Subcutaneous abdominal adipose tissue (tissue), 5 donors: Measurements from ENCODE around the gene HOXB7.

Experiments
- H3K27ac ChIP-seq: one replicate; pipeline ENCODE4 v1.7.0; 2013; ENCODE audit warnings: low read depth, mild to moderate bottlenecking, inconsistent platforms, low read length, moderate library complexity
- H3K27me3 ChIP-seq, 5 donors: one replicate each; pipeline ENCODE4 v1.7.0; 2013; ENCODE audit warnings: low read length in 5 of 5, inconsistent platforms in 1 of 5; ENCODE audit not compliant: control insufficient read depth in 5 of 5, insufficient read depth in 4 of 5
- H3K36me3 ChIP-seq, 5 donors: one replicate each; pipeline ENCODE4 v1.7.0; 2013; ENCODE audit warnings: low read length in 5 of 5; ENCODE audit not compliant: control insufficient read depth in 5 of 5, insufficient read depth in 5 of 5
- H3K4me1 ChIP-seq, 5 donors: one replicate each; pipeline ENCODE4 v1.7.0; 2013; ENCODE audit warnings: low read length in 5 of 5, mild to moderate bottlenecking in 3 of 5, moderate library complexity in 1 of 5; ENCODE audit not compliant: control insufficient read depth in 5 of 5, insufficient read depth in 5 of 5
- H3K4me3 ChIP-seq, 5 donors: one replicate each; pipeline ENCODE4 v1.7.0; 2013; ENCODE audit warnings: low read length in 5 of 5, low read depth in 1 of 5
- H3K9ac ChIP-seq, 5 donors: one replicate each; pipeline ENCODE4 v1.7.0; 2013; ENCODE audit warnings: low read length in 5 of 5, mild to moderate bottlenecking in 4 of 5, moderate library complexity in 3 of 5
- H3K9me3 ChIP-seq, 5 donors: one replicate each; pipeline ENCODE4 v1.7.0; 2013; ENCODE audit warnings: low read length in 5 of 5; ENCODE audit not compliant: control insufficient read depth in 5 of 5
- donor health status: healthy.
- donor health status: healthy.
- donor health status: healthy.
- donor health status: healthy.
- donor health status: healthy.

HOXB7 gene

GRCh38 chr17:48636177-48637018 is 25.6 kb upstream of the HOXB7 start:
- Histone ChIP-seq H3K36me3 (no peaks in the 10 kb centered on the region), H3K4me3 (no peak overlapping the region), H3K4me1 (peaks cover 0 to 16% (median 10%) of the 10 kb centered on the region in 5 donors), H3K9me3 (no peaks in the 10 kb centered on the region), H3K27me3 (peaks cover 55 to 89% (median 64%) of the 10 kb centered on the region in 5 donors), H3K9ac (no peak overlapping the region), H3K27ac (no peak overlapping the region)

DNA sequence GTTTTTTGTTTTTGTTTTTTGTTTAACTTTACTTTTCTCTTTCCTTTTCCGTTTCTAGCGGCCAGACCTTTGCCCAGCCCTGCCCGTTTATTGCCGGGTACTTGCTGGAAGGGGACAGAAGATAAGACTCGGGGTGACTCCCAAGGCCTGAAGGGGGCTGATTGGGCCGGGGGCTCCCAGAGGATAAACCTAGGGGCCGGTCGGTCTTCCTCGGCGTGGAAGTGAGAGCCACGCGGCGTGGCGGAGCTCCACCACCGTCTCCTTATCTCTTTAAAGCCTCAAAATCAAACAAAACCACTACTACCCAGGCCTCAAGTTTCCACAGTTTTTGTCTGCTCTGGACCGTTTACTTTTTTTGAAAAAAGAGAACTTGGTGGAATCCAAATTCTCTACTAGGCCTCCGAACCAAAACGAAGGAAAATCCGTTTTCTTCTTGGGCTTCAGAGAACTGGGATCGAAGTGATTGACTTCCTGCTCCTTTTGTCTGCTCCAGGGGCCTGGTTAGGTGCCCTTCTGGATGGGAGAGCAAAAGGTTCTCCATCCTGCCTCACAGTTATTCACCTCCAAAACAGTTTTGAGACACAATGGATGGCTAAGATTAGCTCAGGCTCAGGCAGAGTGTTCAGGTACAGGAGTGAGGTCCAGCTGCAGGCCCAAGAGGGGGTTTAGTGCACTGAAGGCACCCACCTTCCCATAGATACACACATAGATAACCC is 23.8 kb upstream of the HOXB7 start:
- Histone ChIP-seq H3K9ac (no peak overlapping the region), H3K27me3 (peaks cover 59 to 87% (median 77%) of the 10 kb centered on the region in 5 donors), H3K4me3 (no peak overlapping the region), H3K27ac (no peak overlapping the region), H3K36me3 (no peaks in the 10 kb centered on the region), H3K9me3 (no peaks in the 10 kb centered on the region), H3K4me1 (peaks cover 0 to 16% (median 10%) of the 10 kb centered on the region in 5 donors)

DNA sequence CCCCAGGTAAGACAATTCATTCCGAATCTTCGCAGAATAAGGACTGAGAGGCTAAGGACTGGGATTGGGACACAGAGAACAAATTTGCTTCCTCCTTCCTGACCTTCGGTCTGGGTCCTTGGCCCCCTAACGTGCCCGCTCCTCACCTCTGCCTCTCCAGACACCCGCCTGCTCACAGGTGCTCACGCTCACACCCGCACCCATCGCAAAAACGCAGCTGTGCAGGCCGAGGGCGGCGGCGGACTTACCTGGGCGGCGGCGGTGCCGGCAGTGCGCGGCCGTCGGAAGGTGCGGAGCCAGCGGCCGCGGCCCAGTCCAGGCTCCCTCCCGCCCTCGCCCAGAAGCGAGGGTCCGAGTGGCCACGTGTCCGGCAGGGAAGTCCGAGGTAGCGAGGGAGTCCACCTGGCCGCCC is 22.5 kb upstream of the HOXB7 start:
- Histone ChIP-seq H3K4me3 (no peak overlapping the region), H3K9me3 (no peaks in the 10 kb centered on the region), H3K9ac (no peak overlapping the region)

DNA sequence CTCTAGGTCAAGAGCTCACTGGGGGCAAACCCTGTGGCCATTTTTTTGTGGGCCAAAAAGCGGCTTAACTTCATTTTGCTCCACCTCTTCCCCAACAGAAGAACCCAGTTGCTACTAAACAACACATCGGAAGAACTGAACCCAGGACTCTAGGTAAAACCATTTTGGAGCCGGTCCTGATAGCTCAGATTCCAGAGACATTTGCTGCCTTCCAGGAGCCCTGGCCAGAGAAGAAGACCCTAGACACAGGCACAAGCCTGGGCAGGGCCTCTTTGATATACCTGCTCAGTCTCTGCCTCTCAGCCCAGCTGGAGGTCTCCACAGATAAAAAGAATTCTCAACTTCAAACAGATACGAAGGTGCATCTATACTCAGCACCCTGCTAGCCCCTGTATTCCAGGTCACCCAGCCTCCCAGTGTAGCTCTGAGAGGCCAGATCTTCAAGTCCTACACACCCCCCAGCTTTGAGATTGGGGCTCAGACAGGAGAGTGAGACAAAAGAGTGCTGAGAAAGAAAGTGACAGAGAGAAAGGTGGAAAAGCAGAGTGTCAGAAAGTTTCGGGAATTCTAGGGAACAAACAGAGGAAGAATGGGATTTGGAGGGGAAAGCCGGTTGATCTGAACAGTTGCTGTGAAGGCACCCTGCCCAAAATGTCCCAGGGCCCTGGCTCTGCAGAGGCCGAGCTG is 21.9 kb upstream of the HOXB7 start:
- Histone ChIP-seq H3K4me1 (peaks cover 0 to 16% (median 10%) of the 10 kb centered on the region in 5 donors), H3K27ac (no peak overlapping the region), H3K9ac (no peak overlapping the region), H3K27me3 (peaks cover 65 to 88% (median 85%) of the 10 kb centered on the region in 5 donors), H3K36me3 (no peaks in the 10 kb centered on the region), H3K4me3 (no peak overlapping the region), H3K9me3 (no peaks in the 10 kb centered on the region)

More for the DNA sequence above, 22.5 kb upstream of the HOXB7 start:
- Histone ChIP-seq H3K27me3 (peaks cover 65 to 87% (median 80%) of the 10 kb centered on the region in 5 donors), H3K36me3 (no peaks in the 10 kb centered on the region), H3K4me1 (peaks cover 0 to 16% (median 10%) of the 10 kb centered on the region in 5 donors), H3K27ac (no peak overlapping the region)

GRCh38 chr17:48631693-48632578 is 21.1 kb upstream of the HOXB7 start:
- H3K36me3 ChIP-seq = no peaks in the 10 kb centered on the region
- no peak overlapping the region for H3K27ac ChIP-seq
- peaks cover 68 to 88% (median 86%) of the 10 kb centered on the region in 5 donors for H3K27me3 ChIP-seq

DNA sequence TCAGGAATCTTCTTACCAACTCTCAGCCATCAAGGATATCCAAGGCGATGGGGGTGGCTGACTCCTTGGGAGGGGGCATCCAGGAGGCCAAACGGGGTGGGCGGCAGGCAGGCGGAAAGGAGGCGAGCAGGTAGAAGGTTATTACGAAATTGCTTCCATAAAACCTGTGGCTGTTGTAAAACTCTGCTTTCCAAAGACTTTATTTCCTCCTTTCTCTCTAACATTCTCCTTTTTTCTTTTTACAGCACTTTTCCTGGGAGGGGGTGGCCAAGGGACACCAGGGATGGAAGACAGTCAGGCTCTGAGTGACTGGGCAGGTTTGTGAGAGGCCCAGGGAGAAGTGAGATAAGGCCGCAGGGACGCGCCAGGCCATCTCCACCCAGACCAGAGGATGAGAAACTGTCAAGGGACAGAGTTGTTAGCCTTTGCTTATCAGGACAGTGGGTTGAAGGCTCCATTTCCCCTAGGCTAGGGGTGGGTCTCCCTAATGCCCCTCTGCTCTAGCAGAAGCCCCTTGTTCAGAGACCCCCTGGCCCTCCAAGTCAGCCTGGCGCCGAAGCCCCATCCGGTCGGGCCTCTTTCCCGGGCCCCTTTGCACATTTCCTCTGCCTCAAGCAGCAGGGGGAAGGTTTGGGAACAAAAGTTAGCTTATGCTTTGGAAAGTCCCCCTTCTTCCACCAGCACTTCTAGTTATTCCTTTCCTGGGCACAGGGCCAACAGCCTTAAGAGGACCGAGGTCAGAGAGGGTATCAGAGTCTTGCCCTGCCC is 20.3 kb upstream of the HOXB7 start:
- no peak overlapping the region for H3K4me3 ChIP-seq
- no peak overlapping the region for H3K9ac ChIP-seq
- no peaks in the 10 kb centered on the region for H3K36me3 ChIP-seq
- no peaks in the 10 kb centered on the region for H3K9me3 ChIP-seq
- peaks cover 0 to 17% (median 11%) of the 10 kb centered on the region in 5 donors for H3K4me1 ChIP-seq
- peaks cover 72 to 91% (median 90%) of the 10 kb centered on the region in 5 donors for H3K27me3 ChIP-seq
- no peak overlapping the region for H3K27ac ChIP-seq

More at GRCh38 chr17:48631693-48632578, 21.1 kb upstream of the HOXB7 start:
- H3K4me3 ChIP-seq = no peak overlapping the region
- no peak overlapping the region for H3K9ac ChIP-seq
- peaks cover 0 to 17% (median 11%) of the 10 kb centered on the region in 5 donors for H3K4me1 ChIP-seq
- no peaks in the 10 kb centered on the region for H3K9me3 ChIP-seq

GRCh38 chr17:48630009-48630924 is 19.4 kb upstream of the HOXB7 start:
- no peak overlapping the region for H3K4me3 ChIP-seq
- no peak overlapping the region for H3K9ac ChIP-seq
- no peaks in the 10 kb centered on the region for H3K36me3 ChIP-seq
- H3K4me1 ChIP-seq = peaks cover 2 to 25% (median 17%) of the 10 kb centered on the region in 5 donors
- peaks cover 63 to 83% (median 81%) of the 10 kb centered on the region in 5 donors for H3K27me3 ChIP-seq
- no peaks in the 10 kb centered on the region for H3K9me3 ChIP-seq
- H3K27ac ChIP-seq = no peak overlapping the region

GRCh38 chr17:48629411-48629759 is 18.6 kb upstream of the HOXB7 start:
- peaks cover 63 to 81% (median 77%) of the 10 kb centered on the region in 5 donors for H3K27me3 ChIP-seq
- peaks cover 2 to 33% (median 25%) of the 10 kb centered on the region in 5 donors for H3K4me1 ChIP-seq
- no peak overlapping the region for H3K9ac ChIP-seq
- H3K4me3 ChIP-seq = no peak overlapping the region
- H3K9me3 ChIP-seq = no peaks in the 10 kb centered on the region
- H3K27ac ChIP-seq = no peak overlapping the region
- no peaks in the 10 kb centered on the region for H3K36me3 ChIP-seq
